ENCODE measurements around the gene GMPPA. TPM values are rescaled to one million over a fixed set of nuclear protein-coding genes. Genes with fewer than 3 reads are reported as not detected.
A peak's percentile ranks its signal among the peaks of the same experiment; 100 is the strongest.

The GMPPA gene
- total and polyA plus RNA-seq, 2 donors (not counting 1 experiment from before 2014, with no cell fraction given), result 38.3 to 59.7 TPM

- H3K36me3 ChIP-seq (ENCODE audit: control insufficient read depth, insufficient read depth, low read length), result peaks cover 17% of the 10 kb centered on the region
- peaks cover 1% of the 10 kb centered on the region for H3K4me1 ChIP-seq (ENCODE audit: control insufficient read depth, extremely low read depth, insufficient read depth, low read length)
- no peak overlapping the region for H3K4me2 ChIP-seq (ENCODE audit: extremely low read depth, insufficient read depth, low read length)
- H2AFZ ChIP-seq (ENCODE audit: low read length), result no peak overlapping the region
- no peaks in the 10 kb centered on the region for H3K79me2 ChIP-seq (ENCODE audit: control insufficient read depth, insufficient read depth, low read length)
- no peaks in the 10 kb centered on the region for H4K20me1 ChIP-seq (ENCODE audit: control insufficient read depth, extremely low read depth, insufficient read depth, low read length)
- DNase-seq (ENCODE audit: low read depth in 2 of 2), result no peak
- no peak overlapping the region for H3K9ac ChIP-seq (ENCODE audit: insufficient read depth, low read length)
- H3K27ac ChIP-seq (ENCODE audit: insufficient read depth, low read length), result no peak overlapping the region
- H3K9me3 ChIP-seq (ENCODE audit: control insufficient read depth, insufficient read depth, low read depth, low read length), result no peaks in the 10 kb centered on the region
- no peak overlapping the region for H3K4me3 ChIP-seq (replicated peaks in 1 of 4; ENCODE audit: control extremely low read depth in 1 of 4, insufficient read depth in 1 of 4, low read depth in 3 of 4, low read length in 4 of 4)
- peaks cover 9% of the 10 kb centered on the region for H3K27me3 ChIP-seq (ENCODE audit: control insufficient read depth, insufficient read depth, low read length)
- TF ChIP-seq EZH2 (IDR thresholded peaks at IDR 0.05; ENCODE audit: low read length, missing control alignments) (no peak), CTCF (conservative IDR thresholded peaks at IDR 0.05 in 1 of 2, IDR thresholded peaks at IDR 0.05 in 1 of 2; ENCODE audit: low read depth in 1 of 2, low read length in 2 of 2) (no peak)
These were observed 38.3 kb downstream of the GMPPA start for GRCh38 chr2:219536967-219537366.

- Histone ChIP-seq H3K9me3 (ENCODE audit: control insufficient read depth, insufficient read depth, low read depth, low read length) (no peaks in the 10 kb centered on the region), H3K9ac (ENCODE audit: insufficient read depth, low read length) (no peak overlapping the region), H3K4me1 (ENCODE audit: control insufficient read depth, extremely low read depth, insufficient read depth, low read length) (peaks cover 5% of the 10 kb centered on the region), H3K79me2 (ENCODE audit: control insufficient read depth, insufficient read depth, low read length) (peaks cover 4% of the 10 kb centered on the region), H3K36me3 (ENCODE audit: control insufficient read depth, insufficient read depth, low read length) (peaks cover 17% of the 10 kb centered on the region), H3K4me3 (replicated peaks in 1 of 4; ENCODE audit: control extremely low read depth in 1 of 4, insufficient read depth in 1 of 4, low read depth in 3 of 4, low read length in 4 of 4) (no peak overlapping the region), H3K4me2 (ENCODE audit: extremely low read depth, insufficient read depth, low read length) (no peak overlapping the region), H4K20me1 (ENCODE audit: control insufficient read depth, extremely low read depth, insufficient read depth, low read length) (no peaks in the 10 kb centered on the region), H3K27ac (ENCODE audit: insufficient read depth, low read length) (no peak overlapping the region), H3K27me3 (ENCODE audit: control insufficient read depth, insufficient read depth, low read length) (peaks cover 5% of the 10 kb centered on the region), H2AFZ (ENCODE audit: low read length) (no peak overlapping the region)
- TF ChIP-seq CTCF (conservative IDR thresholded peaks at IDR 0.05 in 1 of 2, IDR thresholded peaks at IDR 0.05 in 1 of 2; ENCODE audit: low read depth in 1 of 2, low read length in 2 of 2) (no peak), EZH2 (IDR thresholded peaks at IDR 0.05; ENCODE audit: low read length, missing control alignments) (no peak)
- peak in 1 of 2 donors; percentile 25 for DNase-seq (ENCODE audit: low read depth in 2 of 2)
These were observed 39.2 kb downstream of the GMPPA start for GRCh38 chr2:219537657-219538488.

GRCh38 chr2:219538504-219538951, 39.8 kb downstream of the GMPPA start:
- Histone ChIP-seq H3K9me3 (ENCODE audit: control insufficient read depth, insufficient read depth, low read depth, low read length) (no peaks in the 10 kb centered on the region), H2AFZ (ENCODE audit: low read length) (no peak overlapping the region), H3K27ac (ENCODE audit: insufficient read depth, low read length) (no peak overlapping the region), H3K4me1 (ENCODE audit: control insufficient read depth, extremely low read depth, insufficient read depth, low read length) (peaks cover 5% of the 10 kb centered on the region), H4K20me1 (ENCODE audit: control insufficient read depth, extremely low read depth, insufficient read depth, low read length) (no peaks in the 10 kb centered on the region), H3K36me3 (ENCODE audit: control insufficient read depth, insufficient read depth, low read length) (peaks cover 17% of the 10 kb centered on the region), H3K79me2 (ENCODE audit: control insufficient read depth, insufficient read depth, low read length) (peaks cover 4% of the 10 kb centered on the region), H3K9ac (ENCODE audit: insufficient read depth, low read length) (no peak overlapping the region), H3K4me3 (replicated peaks in 1 of 4; ENCODE audit: control extremely low read depth in 1 of 4, insufficient read depth in 1 of 4, low read depth in 3 of 4, low read length in 4 of 4) (no peak overlapping the region), H3K4me2 (ENCODE audit: extremely low read depth, insufficient read depth, low read length) (no peak overlapping the region), H3K27me3 (ENCODE audit: control insufficient read depth, insufficient read depth, low read length) (peaks cover under 1% of the 10 kb centered on the region)
- DNase-seq (ENCODE audit: low read depth in 2 of 2), result peak; percentile 34 to 42
- TF ChIP-seq CTCF (conservative IDR thresholded peaks at IDR 0.05 in 1 of 2, IDR thresholded peaks at IDR 0.05 in 1 of 2; ENCODE audit: low read depth in 1 of 2, low read length in 2 of 2), result no peak
- TF ChIP-seq EZH2 (IDR thresholded peaks at IDR 0.05; ENCODE audit: low read length, missing control alignments), result no peak

Measured in fibroblast of lung (primary cell).